Activated T-cell treated with anti-CD3 and anti-CD28 coated beads for 4 hours (primary cell): ENCODE results near the gene PPP2R2B.

Source experiments
- DNase-seq: peaks from one replicate; pipeline ENCODE4 v3.0.0-alpha.2; 2020

The PPP2R2B gene

GRCh38 chr5:146778795-146779194, 99.8 kb downstream of the PPP2R2B start:
- no peak for DNase-seq

GRCh38 chr5:146778261-146778660, 100.3 kb downstream of the PPP2R2B start:
- no peak for DNase-seq

- no peak for DNase-seq
These were observed 105.6 kb downstream of the PPP2R2B start for GRCh38 chr5:146772881-146773466.

- DNase-seq, result no peak
These were observed 107.6 kb downstream of the PPP2R2B start for GRCh38 chr5:146770980-146771379.

- DNase-seq, result no peak
These were observed 108.0 kb downstream of the PPP2R2B start for GRCh38 chr5:146770546-146770945.

- DNase-seq, result no peak
These were observed 111.0 kb downstream of the PPP2R2B start for GRCh38 chr5:146767534-146767933.

GRCh38 chr5:146766013-146766412, 112.5 kb downstream of the PPP2R2B start:
- no peak for DNase-seq

- no peak for DNase-seq
These were observed 113.3 kb downstream of the PPP2R2B start for GRCh38 chr5:146765089-146765832.

- no peak for DNase-seq
These were observed 115.7 kb downstream of the PPP2R2B start for GRCh38 chr5:146762830-146763229.

GRCh38 chr5:146761811-146762210, 116.7 kb downstream of the PPP2R2B start:
- no peak for DNase-seq

- DNase-seq, result no peak
These were observed 119.6 kb downstream of the PPP2R2B start for GRCh38 chr5:146758938-146759337.

- no peak for DNase-seq
These were observed 120.5 kb downstream of the PPP2R2B start for GRCh38 chr5:146758076-146758475.

- DNase-seq, result no peak
These were observed 122.0 kb downstream of the PPP2R2B start for GRCh38 chr5:146756546-146756945.

- DNase-seq, result no peak
These were observed 122.8 kb downstream of the PPP2R2B start for GRCh38 chr5:146755793-146756192.

GRCh38 chr5:146754621-146755020, 123.9 kb downstream of the PPP2R2B start:
- no peak for DNase-seq

GRCh38 chr5:146753641-146754040, 124.9 kb downstream of the PPP2R2B start:
- DNase-seq, result no peak

GRCh38 chr5:146751781-146752401, 126.7 kb downstream of the PPP2R2B start:
- peak; percentile 11 for DNase-seq

GRCh38 chr5:146751054-146751453, 127.5 kb downstream of the PPP2R2B start:
- DNase-seq, result no peak

- DNase-seq, result no peak
These were observed 130.0 kb downstream of the PPP2R2B start for GRCh38 chr5:146748533-146748932.

GRCh38 chr5:146745931-146746577, 132.5 kb downstream of the PPP2R2B start:
- DNase-seq, result no peak

GRCh38 chr5:146744068-146744745, 134.3 kb downstream of the PPP2R2B start:
- no peak for DNase-seq

GRCh38 chr5:146734936-146735577, 143.5 kb downstream of the PPP2R2B start:
- DNase-seq, result no peak

GRCh38 chr5:146732962-146733361, 145.6 kb downstream of the PPP2R2B start:
- DNase-seq, result no peak
